HUES64 (cell line): ENCODE data around the gene MKNK2.

Experiments
- H3K27ac ChIP-seq: 2 replicates; pipeline ENCODE4 v1.7.0; 2013; ENCODE audit warnings: low read depth, low read length, inconsistent platforms
- H3K27me3 ChIP-seq: 2 replicates; pipeline ENCODE4 v1.6.1; 2013; ENCODE audit warnings: mild to moderate bottlenecking, low read length; ENCODE audit not compliant: insufficient read depth
- H3K36me3 ChIP-seq: 2 replicates; pipeline ENCODE4 v1.6.1; 2013; ENCODE audit warnings: mild to moderate bottlenecking, low read length; ENCODE audit not compliant: insufficient read depth
- H3K4me1 ChIP-seq: 2 replicates; pipeline ENCODE4 v1.6.1; 2013; ENCODE audit warnings: mild to moderate bottlenecking, low read length, moderate library complexity; ENCODE audit not compliant: insufficient read depth
- H3K4me3 ChIP-seq: 2 replicates; pipeline ENCODE4 v1.5.1; 2013; ENCODE audit warnings: mild to moderate bottlenecking, low read length, moderate library complexity
- H3K9ac ChIP-seq: 2 replicates; pipeline ENCODE4 v1.6.1; 2013; ENCODE audit warnings: mild to moderate bottlenecking, low read depth, low read length
- H3K9me3 ChIP-seq: 2 replicates; pipeline ENCODE4 v1.6.1; 2013; ENCODE audit warnings: low read depth, low read length; ENCODE audit not compliant: insufficient read depth
- WGBS: fragments of 150-250, 120-280 bp; methylation state at CpG from one replicate; pipeline ENCODE4 v1.1.7; 2013; ENCODE audit warnings: missing lambda C conversion rate; 5-methylcytosine and 5-hydroxymethylcytosine counted together

MKNK2 gene

GRCh38 chr19:2012941-2013682 is 37.9 kb downstream of the MKNK2 start:
- no peak overlapping the region for H3K4me3 ChIP-seq
- no peaks in the 10 kb centered on the region for H3K9me3 ChIP-seq
- H3K27me3 ChIP-seq: no peaks in the 10 kb centered on the region
- no peak overlapping the region for H3K27ac ChIP-seq
- no peak overlapping the region for H3K9ac ChIP-seq
- H3K36me3 ChIP-seq: peaks cover 4% of the 10 kb centered on the region; the same call in 1 of the 2 replicates
- WGBS: 84% methylated on average over 21 of the region's 21 CpGs
- H3K4me1 ChIP-seq: no peaks in the 10 kb centered on the region

- H3K9me3 ChIP-seq: no peaks in the 10 kb centered on the region
- WGBS: 96% methylated on average over 12 of the region's 12 CpGs
- no peaks in the 10 kb centered on the region for H3K27me3 ChIP-seq
- no peak overlapping the region for H3K27ac ChIP-seq
- H3K36me3 ChIP-seq: peaks cover 4% of the 10 kb centered on the region; the same call in 1 of the 2 replicates
- no peaks in the 10 kb centered on the region for H3K4me1 ChIP-seq
- no peak overlapping the region for H3K9ac ChIP-seq
- no peak overlapping the region for H3K4me3 ChIP-seq
Observed at GRCh38 chr19:2011169-2011568, 39.9 kb downstream of the MKNK2 start.

DNA sequence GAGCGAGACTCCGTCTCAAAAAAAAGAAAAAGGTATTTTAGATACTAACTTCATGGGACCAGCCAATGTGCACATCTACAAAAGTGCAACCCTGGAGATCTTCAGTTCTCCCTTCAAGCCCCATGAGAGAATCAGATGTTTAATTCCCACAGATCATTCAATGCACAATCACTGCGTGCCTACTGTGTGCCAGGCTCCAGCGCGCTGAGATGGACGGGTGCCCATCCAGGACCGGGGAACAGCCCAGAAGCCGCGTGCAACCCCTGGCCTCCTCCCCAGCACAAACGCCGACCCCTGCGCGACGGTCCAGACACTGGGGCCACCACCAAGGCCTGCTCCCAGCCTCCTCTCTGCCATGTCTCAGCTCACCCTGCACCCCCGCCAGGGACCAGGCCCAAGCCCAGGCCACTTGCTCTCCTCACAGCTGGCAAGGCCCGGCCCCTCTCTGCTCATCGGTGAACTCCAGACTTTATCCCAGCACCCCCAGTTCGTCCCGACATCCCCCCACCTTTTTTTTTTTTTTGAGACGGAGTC is 40.8 kb downstream of the MKNK2 start:
- Histone ChIP-seq H3K9me3 (no peaks in the 10 kb centered on the region), H3K27me3 (no peaks in the 10 kb centered on the region), H3K27ac (no peak overlapping the region), H3K9ac (no peak overlapping the region), H3K36me3 (peaks cover 4% of the 10 kb centered on the region; the same call in 1 of the 2 replicates), H3K4me3 (no peak overlapping the region), H3K4me1 (no peaks in the 10 kb centered on the region)
- WGBS: 96% methylated on average over 20 of the region's 20 CpGs

GRCh38 chr19:2003874-2004273 is 47.2 kb downstream of the MKNK2 start:
- H3K9ac ChIP-seq: no peak overlapping the region
- WGBS: 88% methylated on average over 4 of the region's 4 CpGs
- H3K4me3 ChIP-seq: no peak overlapping the region

DNA sequence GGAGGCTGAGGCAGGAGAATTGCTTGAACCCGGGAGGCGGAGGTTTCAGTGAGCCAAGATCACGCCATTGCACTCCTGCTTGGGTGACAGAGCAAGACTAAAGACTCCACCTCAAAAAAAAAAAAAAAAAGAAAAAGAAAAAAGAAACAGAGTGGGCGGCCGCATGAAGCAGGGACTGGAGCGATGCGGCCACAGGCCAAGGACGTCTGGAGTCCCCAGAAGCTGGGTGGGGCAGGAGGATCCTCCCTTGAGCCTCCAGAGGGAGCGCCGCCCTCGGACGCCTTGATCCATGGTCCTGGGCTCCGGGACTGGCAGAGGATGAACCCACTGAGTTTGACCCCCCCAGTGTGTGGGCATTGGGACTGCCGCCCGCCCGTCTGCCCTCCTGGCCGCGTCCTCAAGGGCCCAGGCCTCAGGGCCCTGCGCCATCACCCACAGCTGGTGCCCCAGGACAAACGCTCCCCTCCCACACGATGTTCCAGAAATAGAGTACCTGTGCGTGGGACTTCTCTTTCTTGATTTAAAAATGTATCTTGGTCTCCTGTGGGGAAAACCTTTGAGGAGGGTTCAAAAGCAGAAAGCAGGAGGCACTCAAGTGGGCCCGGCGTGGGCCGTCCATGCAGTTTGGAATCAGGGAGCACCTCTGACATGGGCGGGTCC is 51.1 kb downstream of the MKNK2 start:
- H3K4me3 ChIP-seq: no peak overlapping the region
- 96% methylated on average over 26 of the region's 26 CpGs for WGBS
- peaks cover 32% of the 10 kb centered on the region for H3K36me3 ChIP-seq
- no peaks in the 10 kb centered on the region for H3K4me1 ChIP-seq
- H3K27ac ChIP-seq: no peak overlapping the region
- peaks cover 5% of the 10 kb centered on the region; the same call in 1 of the 2 replicates for H3K9me3 ChIP-seq
- H3K9ac ChIP-seq: no peak overlapping the region
- H3K27me3 ChIP-seq: no peaks in the 10 kb centered on the region

More at GRCh38 chr19:2003874-2004273, 47.2 kb downstream of the MKNK2 start:
- Histone ChIP-seq H3K27me3 (no peaks in the 10 kb centered on the region), H3K4me1 (no peaks in the 10 kb centered on the region), H3K36me3 (peaks cover 19% of the 10 kb centered on the region), H3K27ac (no peak overlapping the region), H3K9me3 (no peaks in the 10 kb centered on the region)

DNA sequence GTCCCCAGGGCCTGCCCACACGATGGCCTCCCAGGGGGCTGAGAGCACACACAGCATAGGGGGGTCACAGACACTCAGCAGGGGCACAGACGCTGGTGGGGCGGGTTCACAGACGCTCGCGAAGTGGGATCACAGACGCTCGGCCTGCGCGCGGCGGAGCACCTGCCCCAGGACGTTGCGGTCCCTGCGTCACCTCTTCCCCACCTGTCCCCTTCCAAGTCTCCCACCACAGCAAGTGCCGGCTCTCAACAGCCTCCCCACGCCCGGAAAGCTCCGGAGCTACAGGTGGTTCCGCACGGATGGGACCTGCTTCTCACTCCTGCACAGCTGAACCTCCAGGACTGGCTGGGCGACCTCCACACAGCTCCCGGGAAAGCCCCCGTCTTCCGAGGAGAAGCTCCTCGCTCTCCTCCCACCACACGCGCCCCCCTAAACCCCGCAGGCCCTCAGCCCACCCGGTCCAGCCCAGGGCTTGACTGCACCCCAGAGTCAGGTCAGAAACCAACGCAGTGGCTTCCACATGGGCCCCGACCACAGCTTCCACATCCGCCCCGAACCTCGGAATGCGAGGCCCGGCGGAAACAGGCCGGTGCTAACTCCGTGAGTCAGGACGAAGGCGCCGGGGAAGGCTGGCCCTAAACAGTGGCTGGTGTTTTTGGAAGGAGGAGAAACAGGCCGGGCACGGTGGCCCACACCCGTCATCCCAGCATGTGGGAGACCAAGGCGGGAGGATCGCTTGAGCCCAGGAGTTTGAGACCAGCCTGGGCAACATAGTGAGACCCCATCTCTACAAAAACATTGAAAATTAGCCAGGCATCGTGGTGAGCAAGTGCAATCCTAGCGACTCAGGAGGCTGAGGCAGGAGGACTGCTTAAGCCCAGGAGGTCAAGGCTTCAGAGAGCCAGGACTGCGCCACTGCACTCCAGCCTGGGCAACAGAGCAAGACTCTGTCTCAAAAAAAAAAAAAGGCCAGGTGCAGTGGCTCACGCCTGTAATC is 52.0 kb downstream of the MKNK2 start:
- 96% methylated on average over 52 of the region's 52 CpGs for WGBS

DNA sequence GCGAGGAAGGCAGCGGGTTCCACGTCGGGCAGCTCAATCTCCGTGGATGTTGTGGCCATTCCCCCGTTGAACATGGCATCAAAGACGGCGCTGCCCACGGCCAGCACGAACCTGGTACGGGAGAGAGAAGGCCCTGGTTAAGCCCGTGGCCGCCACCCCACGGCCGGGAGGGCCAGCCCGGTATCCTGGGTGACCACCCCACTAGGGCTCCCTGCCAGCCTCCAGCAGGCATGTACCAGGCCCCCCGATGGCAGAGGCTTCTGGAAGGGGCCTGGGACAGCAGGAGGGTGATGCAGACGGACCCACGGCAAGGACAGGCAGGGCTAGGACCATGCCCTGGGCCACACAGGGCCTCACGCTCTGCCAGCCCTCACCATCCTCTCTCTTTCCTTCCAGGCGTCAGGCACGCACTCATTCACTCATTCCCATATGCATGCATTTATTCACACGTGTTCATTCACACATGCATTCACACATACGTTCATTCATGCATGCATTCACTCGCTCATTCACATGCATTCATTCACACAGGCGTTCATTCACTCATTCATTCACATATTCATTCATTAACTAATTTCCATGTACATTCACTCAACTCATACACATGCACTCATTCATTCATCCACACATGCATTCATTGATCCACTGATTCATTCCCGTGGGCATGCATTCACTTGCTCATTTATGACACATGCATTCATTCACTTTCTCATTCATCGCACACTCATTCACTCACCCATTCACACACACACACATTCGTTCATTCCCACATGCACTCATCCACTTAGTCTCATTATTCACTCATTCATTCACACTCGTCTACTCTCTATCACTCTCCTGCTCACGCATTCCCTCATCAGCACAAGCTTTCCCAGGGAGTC is 53.5 kb downstream of the MKNK2 start:
- no peak overlapping the region for H3K4me3 ChIP-seq
- no peak overlapping the region for H3K9ac ChIP-seq
- no peaks in the 10 kb centered on the region for H3K4me1 ChIP-seq
- peaks cover 35% of the 10 kb centered on the region for H3K36me3 ChIP-seq
- 95% methylated on average over 31 of the region's 31 CpGs for WGBS
- peaks cover 5% of the 10 kb centered on the region; the same call in 1 of the 2 replicates for H3K9me3 ChIP-seq
- no peaks in the 10 kb centered on the region for H3K27me3 ChIP-seq
- H3K27ac ChIP-seq: no peak overlapping the region

More for the DNA sequence above, 52.0 kb downstream of the MKNK2 start:
- no peaks in the 10 kb centered on the region for H3K4me1 ChIP-seq
- peaks cover 5% of the 10 kb centered on the region; the same call in 1 of the 2 replicates for H3K9me3 ChIP-seq
- H3K27ac ChIP-seq: no peak overlapping the region
- peaks cover 32% of the 10 kb centered on the region for H3K36me3 ChIP-seq
- H3K9ac ChIP-seq: no peak overlapping the region
- no peaks in the 10 kb centered on the region for H3K27me3 ChIP-seq
- no peak overlapping the region for H3K4me3 ChIP-seq

DNA sequence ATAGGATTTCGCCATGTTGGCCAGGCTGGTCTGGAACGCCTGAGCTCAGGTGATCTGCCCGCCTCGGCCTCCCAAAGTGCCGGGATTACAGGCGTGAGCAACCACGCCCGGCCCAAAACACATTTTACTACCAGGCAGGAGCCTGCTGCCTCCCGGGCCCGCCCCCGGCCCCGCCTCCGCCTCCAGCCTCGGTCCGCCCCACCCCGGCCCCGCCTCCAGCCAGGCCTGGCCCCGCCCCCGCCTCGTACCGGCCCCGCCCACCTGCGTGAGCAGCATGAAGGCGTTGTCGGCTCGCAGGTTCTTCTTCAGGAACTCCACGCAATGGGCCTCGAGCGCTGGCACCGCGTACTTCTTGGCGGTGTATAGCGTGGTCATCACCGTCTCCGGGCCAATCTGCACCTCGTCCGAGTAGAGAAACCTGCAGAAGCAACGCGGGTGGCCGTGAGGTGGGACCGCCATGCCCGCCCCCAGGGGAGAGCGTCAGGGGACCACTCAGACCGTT is 58.2 kb downstream of the MKNK2 start:
- H3K36me3 ChIP-seq: peaks cover 44% of the 10 kb centered on the region

DNA sequence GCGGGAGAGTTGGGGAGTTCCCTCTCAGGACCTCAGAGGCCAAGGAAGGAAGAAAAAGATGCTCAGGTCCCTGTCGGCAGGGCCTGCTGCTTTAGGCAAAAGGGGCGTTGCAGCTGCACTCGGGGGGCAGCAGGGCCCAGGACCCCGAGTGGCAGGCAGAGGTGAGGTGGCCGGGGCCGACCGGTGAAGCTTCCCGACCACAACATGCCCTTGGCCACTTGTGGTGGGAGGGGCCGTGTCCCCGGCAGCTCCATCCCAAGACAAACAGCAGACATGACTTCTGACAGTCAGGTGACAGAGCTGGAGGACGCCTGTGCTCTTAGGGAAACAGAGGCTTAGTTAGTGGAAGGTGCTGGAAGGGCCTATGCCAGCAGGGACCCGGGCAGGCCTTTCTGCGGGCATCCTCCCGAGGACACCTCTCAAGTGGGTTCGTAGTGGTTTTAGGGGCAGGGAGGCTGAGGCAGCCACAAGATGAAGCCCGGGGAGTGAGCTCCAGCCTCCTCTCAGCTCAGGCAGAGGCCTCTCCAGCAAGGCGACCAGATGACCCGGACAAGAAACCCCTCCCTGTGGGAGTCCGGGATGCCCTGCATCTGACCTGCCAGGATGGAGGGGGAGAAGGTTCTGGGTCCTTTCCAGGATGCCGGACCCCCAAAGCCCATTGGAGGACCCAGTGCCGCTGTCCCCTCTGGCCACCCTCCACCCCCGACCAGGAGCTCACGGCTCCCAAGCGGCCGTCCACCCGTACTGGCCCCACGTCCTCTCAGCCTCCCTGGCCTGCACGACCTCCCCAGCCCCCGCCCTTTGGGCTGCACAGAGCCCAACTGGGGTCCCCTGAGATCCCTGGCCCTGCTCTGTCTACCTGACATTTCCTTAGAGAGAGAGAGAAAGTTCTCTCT is 59.8 kb downstream of the MKNK2 start:
- Histone ChIP-seq H3K27me3 (no peaks in the 10 kb centered on the region), H3K9me3 (peaks cover 5% of the 10 kb centered on the region; the same call in 1 of the 2 replicates), H3K4me1 (no peaks in the 10 kb centered on the region), H3K27ac (no peak overlapping the region), H3K9ac (no peak overlapping the region), H3K36me3 (peaks cover 47% of the 10 kb centered on the region), H3K4me3 (no peak overlapping the region)
- WGBS: 91% methylated on average over 30 of the region's 30 CpGs

More for the DNA sequence above, 58.2 kb downstream of the MKNK2 start:
- H3K9ac ChIP-seq: no peak overlapping the region
- H3K4me3 ChIP-seq: no peak overlapping the region
- no peak overlapping the region for H3K27ac ChIP-seq
- no peaks in the 10 kb centered on the region for H3K27me3 ChIP-seq
- peaks cover 5% of the 10 kb centered on the region; the same call in 1 of the 2 replicates for H3K9me3 ChIP-seq
- 80% methylated on average over 44 of the region's 44 CpGs for WGBS
- no peaks in the 10 kb centered on the region for H3K4me1 ChIP-seq
